ENCODE data around the gene RCN2.
A peak's percentile ranks its signal among the peaks of the same experiment; 100 is the strongest.

RCN2 gene

GRCh38 chr15:76996526-76997401 lies 65.2 kb downstream of the RCN2 start:
- ATAC-seq (replicated peaks) (peak; percentile 51), DNase-seq (peak; percentile 33 to 44 (median 37))
- peak overlapping the region; percentile 91 to 98 for H3K27ac Mint-ChIP-seq
- no peaks in the 10 kb centered on the region for H3K27me3 Mint-ChIP-seq
- H3K4me1 Mint-ChIP-seq (ENCODE audit: low read depth in 2 of 2), result peaks cover 74 to 78% of the 10 kb centered on the region in 2 donors
- peak overlapping the region; percentile 97 for H3K4me3 Mint-ChIP-seq
- H3K9me3 Mint-ChIP-seq, result no peaks in the 10 kb centered on the region
- H3K36me3 Mint-ChIP-seq (ENCODE audit: insufficient read depth), result peaks cover 25% of the 10 kb centered on the region

GRCh38 chr15:76998663-76999285 lies 67.2 kb downstream of the RCN2 start:
- Mint-ChIP-seq H3K9me3 (no peaks in the 10 kb centered on the region), H3K4me1 (ENCODE audit: low read depth in 2 of 2) (peaks cover 79 to 84% of the 10 kb centered on the region in 2 donors), H3K36me3 (ENCODE audit: insufficient read depth) (peaks cover 42% of the 10 kb centered on the region), H3K4me3 (peak overlapping the region; percentile 97), H3K27me3 (no peaks in the 10 kb centered on the region), H3K27ac (peak overlapping the region; percentile 91 to 98)
- peak in 1 of 3 experiments; percentile 42 for DNase-seq
- peak; percentile 9 for ATAC-seq (replicated peaks)

GRCh38 chr15:76999996-77000395 lies 68.4 kb downstream of the RCN2 start:
- Mint-ChIP-seq H3K27me3 (no peaks in the 10 kb centered on the region), H3K4me1 (ENCODE audit: low read depth in 2 of 2) (peaks cover 78 to 83% of the 10 kb centered on the region in 2 donors), H3K27ac (peak overlapping the region; percentile 91 to 98), H3K36me3 (ENCODE audit: insufficient read depth) (peaks cover 48% of the 10 kb centered on the region), H3K4me3 (peak overlapping the region; percentile 97), H3K9me3 (no peaks in the 10 kb centered on the region)
- ATAC-seq (replicated peaks) (no peak), DNase-seq (no peak)

- peak overlapping the region; percentile 82 to 97 for H3K4me3 Mint-ChIP-seq
- ATAC-seq (replicated peaks) (no peak), DNase-seq (no peak)
- H3K27me3 Mint-ChIP-seq, result no peaks in the 10 kb centered on the region
- peak overlapping the region; percentile 91 to 98 for H3K27ac Mint-ChIP-seq
- H3K9me3 Mint-ChIP-seq, result no peaks in the 10 kb centered on the region
- peaks cover 44% of the 10 kb centered on the region for H3K36me3 Mint-ChIP-seq (ENCODE audit: insufficient read depth)
- peaks cover 75 to 86% of the 10 kb centered on the region in 2 donors for H3K4me1 Mint-ChIP-seq (ENCODE audit: low read depth in 2 of 2)
Measured at GRCh38 chr15:77001351-77001750, 69.8 kb downstream of the RCN2 start.

- no peaks in the 10 kb centered on the region for H3K9me3 Mint-ChIP-seq
- H3K4me3 Mint-ChIP-seq, result peak overlapping the region; percentile 82 to 97
- peaks cover 44% of the 10 kb centered on the region for H3K36me3 Mint-ChIP-seq (ENCODE audit: insufficient read depth)
- DNase-seq, result no peak
- H3K27me3 Mint-ChIP-seq, result no peaks in the 10 kb centered on the region
- no peak for ATAC-seq (replicated peaks)
- H3K27ac Mint-ChIP-seq, result peak overlapping the region; percentile 91 to 98
- H3K4me1 Mint-ChIP-seq (ENCODE audit: low read depth in 2 of 2), result peaks cover 72 to 92% of the 10 kb centered on the region in 2 donors
Measured at GRCh38 chr15:77001966-77002365, 70.4 kb downstream of the RCN2 start.

GRCh38 chr15:77002436-77002835 lies 70.9 kb downstream of the RCN2 start:
- Mint-ChIP-seq H3K4me1 (ENCODE audit: low read depth in 2 of 2) (peaks cover 69 to 91% of the 10 kb centered on the region in 2 donors), H3K36me3 (ENCODE audit: insufficient read depth) (peaks cover 44% of the 10 kb centered on the region), H3K27ac (peak overlapping the region; percentile 91 to 98), H3K9me3 (no peaks in the 10 kb centered on the region), H3K4me3 (peak overlapping the region; percentile 82 to 97), H3K27me3 (no peaks in the 10 kb centered on the region)
- ATAC-seq (replicated peaks) (no peak), DNase-seq (no peak)

GRCh38 chr15:77002954-77003912 lies 71.7 kb downstream of the RCN2 start:
- H3K4me3 Mint-ChIP-seq, result peak overlapping the region; percentile 82 to 97
- H3K4me1 Mint-ChIP-seq (ENCODE audit: low read depth in 2 of 2), result peaks cover 61 to 83% of the 10 kb centered on the region in 2 donors
- H3K27ac Mint-ChIP-seq, result peak overlapping the region; percentile 91 to 98
- H3K9me3 Mint-ChIP-seq, result no peaks in the 10 kb centered on the region
- ATAC-seq (replicated peaks) (peak; percentile 85), DNase-seq (peak; percentile 59 to 65 (median 61))
- peaks cover 47% of the 10 kb centered on the region for H3K36me3 Mint-ChIP-seq (ENCODE audit: insufficient read depth)
- H3K27me3 Mint-ChIP-seq, result no peaks in the 10 kb centered on the region

All from effector memory CD8-positive, alpha-beta T cell (primary cell).